Measurements from ENCODE around the gene CHRNG.

GRCh38 chr2:232537079-232537478 is 2.4 kb upstream of the CHRNG start:
- no peak for TF ChIP-seq CTCF (IDR thresholded peaks at IDR 0.05)
- TF ChIP-seq POLR2A (IDR thresholded peaks at IDR 0.05), result no peak

Data from sigmoid colon (tissue), 3 donors.